ENCODE measurements around the gene RPL10A.

The RPL10A gene

DNA sequence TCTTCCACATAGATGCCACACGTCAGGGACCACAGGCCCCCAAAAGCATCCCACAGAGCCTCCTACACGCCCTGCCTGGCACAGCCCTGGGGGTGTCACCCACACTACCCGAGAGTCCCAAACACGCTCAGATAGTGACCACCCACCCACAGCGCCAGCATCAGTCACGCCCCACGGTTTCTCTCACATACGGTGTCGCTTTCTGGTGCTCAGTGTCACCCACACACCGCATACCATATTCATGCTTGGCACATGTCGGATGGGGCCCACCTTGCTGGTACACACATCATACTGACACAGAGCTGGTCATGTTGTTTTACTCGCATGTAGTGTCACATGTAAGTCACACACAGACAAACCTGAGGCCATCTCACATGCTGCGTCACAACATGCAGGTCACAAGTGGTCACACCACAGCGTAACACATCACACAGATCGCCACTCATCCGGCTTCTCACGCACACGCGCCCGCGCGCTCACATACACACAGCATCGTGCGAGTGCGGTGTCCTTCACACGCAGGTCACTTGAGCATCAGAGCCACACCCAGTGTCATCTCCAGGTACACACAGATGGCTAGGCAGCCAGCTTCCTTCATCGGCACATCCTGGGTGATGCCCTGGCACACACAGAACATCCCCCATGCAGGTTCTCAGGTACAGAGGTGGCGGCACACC is 25.2 kb downstream of the RPL10A start:
- no peak for DNase-seq

DNA sequence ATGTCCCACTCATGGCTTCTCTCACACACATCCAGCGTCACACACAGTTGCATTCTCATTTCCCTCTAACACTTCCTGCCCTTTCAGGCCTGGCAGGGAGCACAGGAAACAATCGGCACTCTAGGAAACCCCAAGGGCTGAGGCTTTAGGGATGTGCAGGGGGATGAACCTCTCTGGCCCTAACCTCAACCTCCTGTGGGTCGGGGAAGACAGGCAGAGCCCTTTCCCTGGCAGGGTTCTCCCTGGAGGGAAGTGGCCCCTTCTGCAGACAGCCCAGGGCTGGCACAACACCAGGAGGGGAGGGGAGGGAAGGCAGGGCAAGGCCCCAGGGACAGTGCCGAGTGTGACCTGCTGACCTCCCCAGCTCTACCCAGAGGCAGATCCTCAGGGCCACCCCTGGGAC is 26.0 kb downstream of the RPL10A start:
- no peak for DNase-seq

GRCh38 chr6:35495258-35496035 is 27.2 kb downstream of the RPL10A start:
- no peak for DNase-seq

DNA sequence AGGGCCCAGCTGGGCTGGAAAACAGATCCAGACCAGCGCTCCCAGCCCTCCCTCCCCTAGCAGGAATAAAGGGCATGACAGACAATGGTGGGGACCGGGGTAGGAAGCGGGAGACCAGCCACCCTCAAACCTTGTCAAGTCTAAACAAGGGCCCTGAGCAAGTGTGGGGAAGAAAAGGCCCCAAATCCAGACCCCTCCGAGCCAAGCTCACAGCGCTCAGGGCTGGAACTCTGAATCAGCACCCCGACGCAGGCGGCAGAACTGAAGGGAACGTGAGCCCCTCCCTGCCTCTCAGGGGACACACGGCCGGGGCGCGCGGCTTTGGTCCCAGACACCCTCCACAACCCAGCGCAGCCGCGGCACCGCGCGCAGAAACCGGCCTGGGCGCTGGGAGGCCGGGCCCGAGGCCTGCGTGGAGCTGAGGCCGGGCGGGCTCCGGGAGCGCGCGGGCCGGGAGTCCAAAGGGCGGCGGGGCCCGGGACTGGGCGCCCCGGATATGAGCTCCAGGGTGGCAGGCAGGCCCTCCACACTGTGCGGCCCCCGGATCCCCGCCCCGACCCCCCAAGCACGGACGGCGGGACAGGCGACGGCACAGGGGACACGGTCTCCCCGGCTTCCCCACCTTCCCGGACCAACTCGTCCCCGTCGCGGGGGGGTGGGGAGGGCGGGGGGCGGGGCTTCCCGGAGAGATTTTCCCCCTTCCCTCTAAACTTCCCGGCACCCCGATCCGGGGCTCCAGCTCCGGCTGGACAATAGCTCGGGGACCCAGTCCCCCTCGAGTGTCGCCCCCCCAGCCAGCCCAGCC is 28.0 kb downstream of the RPL10A start:
- no peak for DNase-seq

GRCh38 chr6:35496841-35497570 is 28.8 kb downstream of the RPL10A start, which contains the start of gene TEAD3:
Gene TEAD3, minus strand, starts transcription at chr6:35497079.
- peak; percentile 31 for DNase-seq

DNA sequence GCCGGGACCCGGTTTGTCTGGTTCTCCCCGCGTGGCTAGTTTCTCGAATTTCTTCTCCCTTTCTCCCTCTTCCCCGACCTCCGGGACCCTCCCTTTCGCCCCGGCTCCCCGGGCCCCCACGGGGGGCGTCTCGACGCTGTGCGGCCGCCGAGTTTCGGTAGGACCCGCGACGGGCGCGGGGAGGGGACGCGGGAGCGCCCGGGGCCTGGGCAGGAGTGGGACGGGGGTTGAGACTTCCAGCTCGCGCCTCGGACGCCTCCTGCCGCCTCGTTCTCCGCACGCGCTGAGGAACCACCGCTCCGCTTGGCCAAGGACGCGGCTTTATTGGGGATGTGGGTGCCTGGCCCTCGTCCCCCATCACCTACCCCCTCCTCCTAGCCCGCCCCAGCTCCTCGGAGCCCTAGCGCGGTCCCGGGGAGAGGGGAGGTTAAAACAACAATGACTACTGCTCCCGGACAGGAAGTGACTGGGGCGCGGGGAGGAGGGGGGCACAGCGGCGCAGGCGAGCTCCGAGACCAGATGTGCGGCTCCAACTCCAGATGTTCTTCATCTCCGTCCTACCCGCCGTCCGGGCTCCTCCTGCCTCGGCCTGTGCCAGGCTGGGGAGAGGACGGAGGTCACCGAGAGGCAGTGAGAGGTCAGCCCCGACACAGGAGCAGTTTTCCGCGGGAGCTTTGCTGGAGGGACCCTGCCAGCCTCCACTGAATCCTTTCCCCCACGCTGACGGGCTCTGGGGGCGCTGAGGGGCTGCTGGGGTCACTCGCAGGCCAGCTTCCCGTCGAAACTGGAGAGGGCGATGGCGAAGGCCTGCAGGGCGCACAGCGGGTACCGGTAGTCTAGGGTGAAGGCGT is 29.6 kb downstream of the RPL10A start:
- DNase-seq = peak; percentile 33

GRCh38 chr6:35498422-35499067 is 30.3 kb downstream of the RPL10A start:
- DNase-seq = no peak

DNA sequence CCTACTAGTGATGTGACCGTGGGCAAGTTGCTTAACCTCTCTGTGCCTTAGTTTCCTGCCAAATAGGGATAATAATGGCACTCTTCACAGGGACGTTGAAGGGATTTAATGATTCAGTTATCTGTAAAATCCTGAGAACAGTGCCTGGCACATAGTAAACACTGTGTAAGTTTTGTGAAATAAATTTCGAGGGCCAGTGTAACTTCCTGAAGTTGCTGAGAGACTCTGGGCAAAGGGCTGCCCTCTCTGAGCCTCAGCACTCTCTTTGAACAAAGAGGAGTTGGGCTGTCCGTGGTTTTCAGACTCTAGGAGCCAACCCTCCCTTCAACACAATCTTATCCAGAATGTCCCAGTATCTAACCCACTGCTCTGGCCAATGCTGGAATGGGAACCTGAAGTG is 31.2 kb downstream of the RPL10A start:
- no peak for DNase-seq

GRCh38 chr6:35500782-35501181 is 32.6 kb downstream of the RPL10A start:
- no peak for DNase-seq

DNA sequence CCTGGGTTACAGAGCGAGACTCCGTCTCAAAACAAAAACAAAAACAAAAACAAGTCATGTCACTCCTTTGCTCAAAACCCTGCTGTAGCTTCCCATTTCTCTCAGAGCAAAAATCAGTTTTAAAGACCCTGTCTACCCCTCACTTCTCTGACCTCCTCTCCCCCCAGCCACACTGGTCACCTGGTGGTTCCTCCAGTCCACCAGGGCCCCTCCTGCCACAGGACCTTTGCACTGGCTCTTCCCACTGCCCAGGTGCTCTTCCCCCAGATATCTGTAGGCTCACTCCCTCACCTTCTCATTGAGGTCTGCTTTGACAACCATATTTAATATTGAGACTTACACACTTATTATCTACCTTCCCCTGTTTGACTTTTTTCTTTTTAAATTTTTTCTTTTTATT is 33.6 kb downstream of the RPL10A start:
- DNase-seq = no peak

DNA sequence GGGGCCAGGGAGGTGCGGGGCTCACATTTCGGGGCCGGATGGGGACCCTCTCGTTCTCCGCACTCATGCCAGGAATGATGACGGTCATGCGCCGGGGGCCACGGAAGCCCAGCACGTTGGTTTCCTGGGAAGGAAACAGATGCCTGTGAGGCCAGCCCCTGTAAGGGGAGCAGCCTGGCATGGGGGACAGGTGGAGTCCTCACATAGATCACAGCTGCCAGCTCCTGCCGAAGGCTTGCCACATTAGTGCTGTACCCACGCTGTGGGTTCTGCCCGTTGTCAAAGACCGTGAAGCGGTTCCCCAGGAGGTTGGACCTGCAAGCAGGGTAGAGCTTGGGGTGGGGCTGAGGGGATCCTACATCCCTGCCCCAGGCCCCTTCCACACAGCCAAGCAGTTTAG is 35.3 kb downstream of the RPL10A start:
- no peak for DNase-seq

DNA sequence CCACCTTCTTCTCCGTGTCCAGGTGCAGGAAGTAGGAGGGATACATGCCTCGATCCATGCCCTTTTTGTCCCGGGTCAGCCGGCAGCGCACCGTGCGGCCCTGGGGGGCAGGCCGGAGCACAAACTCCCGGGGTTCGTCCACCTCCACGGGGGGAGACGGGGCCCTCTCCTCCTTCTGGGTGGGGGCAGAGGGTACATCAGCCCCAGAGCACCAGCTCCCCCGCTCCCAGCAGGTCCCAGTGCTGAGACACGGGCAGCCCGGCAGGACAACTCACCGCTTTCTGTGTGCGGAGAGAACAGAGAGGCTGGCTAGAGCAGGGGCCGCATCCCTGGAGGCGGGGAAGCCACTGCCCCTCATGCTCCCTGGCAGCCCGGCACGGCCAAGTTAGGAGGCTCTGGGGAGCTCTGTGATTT is 37.8 kb downstream of the RPL10A start:
- no peak for DNase-seq

- DNase-seq = no peak
Observed at GRCh38 chr6:35506536-35506935, 38.3 kb downstream of the RPL10A start.

DNA sequence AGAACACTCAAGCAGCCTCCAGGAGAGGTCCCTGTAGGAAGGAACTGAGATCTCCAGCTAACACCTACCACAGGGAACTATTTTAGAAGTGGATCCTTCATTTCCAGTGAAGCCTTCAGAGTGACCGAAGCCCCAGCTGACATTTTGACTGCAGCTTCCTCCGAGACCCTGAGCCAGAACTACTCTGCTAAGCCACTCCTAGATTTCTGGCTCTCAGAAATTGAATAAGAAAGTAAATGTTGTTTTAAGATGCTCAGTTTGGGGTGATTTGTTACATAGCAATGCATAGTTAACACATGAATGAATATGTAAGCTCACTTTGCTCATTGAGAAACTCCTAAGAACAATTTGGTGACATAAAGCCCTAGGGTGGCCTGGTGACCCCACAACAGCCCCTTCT is 39.0 kb downstream of the RPL10A start:
- DNase-seq = no peak

GRCh38 chr6:35508027-35508426 is 39.8 kb downstream of the RPL10A start:
- no peak for DNase-seq

- no peak for DNase-seq
Observed at GRCh38 chr6:35508542-35508941, 40.3 kb downstream of the RPL10A start.

- no peak for DNase-seq
Observed at GRCh38 chr6:35510916-35511561, 42.8 kb downstream of the RPL10A start.

- DNase-seq = no peak
Observed at GRCh38 chr6:35511562-35511941, 43.4 kb downstream of the RPL10A start.

GRCh38 chr6:35512006-35512405 is 43.8 kb downstream of the RPL10A start:
- no peak for DNase-seq

DNA sequence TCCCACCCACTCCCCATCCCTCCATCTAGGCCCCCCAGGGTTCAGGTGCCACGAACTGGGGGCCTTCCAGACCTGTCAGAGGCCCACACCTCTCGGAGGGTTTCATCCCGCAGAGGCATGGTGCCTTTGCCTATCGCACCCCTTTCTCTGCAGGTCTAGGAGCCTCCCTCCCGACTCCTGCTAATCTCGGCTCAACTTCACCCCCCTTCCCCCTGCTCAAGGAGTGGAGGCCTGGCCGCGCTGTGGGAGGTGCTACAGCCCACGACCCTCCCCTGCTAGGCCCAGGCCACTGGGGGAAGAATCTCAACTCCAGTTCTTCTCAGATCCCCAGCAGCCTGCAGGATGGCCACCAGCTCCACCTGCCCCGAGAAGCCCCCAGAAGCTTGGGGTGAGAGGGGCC is 44.5 kb downstream of the RPL10A start, which contains the start of gene TULP1:
TULP1 (minus strand) TSS at position 157 of the 400 bp plus-strand sequence; CDS start at position 119, 38 bp downstream.
- no peak for DNase-seq

DNA sequence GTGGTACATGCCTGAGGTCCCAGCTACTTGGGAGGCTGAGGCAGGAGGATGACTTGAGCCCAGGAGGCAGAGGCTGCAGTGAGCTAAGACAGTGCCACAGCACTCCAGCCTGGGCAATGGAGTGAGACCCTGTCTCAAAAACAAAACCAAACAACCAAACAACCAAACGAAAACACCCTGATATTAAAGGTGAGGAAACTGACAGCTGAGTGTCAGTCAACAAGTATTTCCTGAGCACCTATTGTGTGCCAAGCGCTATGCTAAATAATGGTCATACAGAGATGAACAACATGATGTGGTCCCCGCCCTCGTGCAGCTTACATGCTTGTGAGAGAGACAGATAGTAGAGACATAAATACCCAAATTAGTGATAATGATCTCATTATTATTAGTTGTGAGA is 46.4 kb downstream of the RPL10A start:
- no peak for DNase-seq

Measured in activated CD4-positive, alpha-beta T cell treated with anti-CD3 and anti-CD28 coated beads, Interleukin-2, Interleukin-6, amounts not matched to agents 100 ng/mL and 50 ng/mL, durations not matched to agents 16 hours and 8 hours (primary cell).